ENCODE data around the gene PDGFD.

DNA sequence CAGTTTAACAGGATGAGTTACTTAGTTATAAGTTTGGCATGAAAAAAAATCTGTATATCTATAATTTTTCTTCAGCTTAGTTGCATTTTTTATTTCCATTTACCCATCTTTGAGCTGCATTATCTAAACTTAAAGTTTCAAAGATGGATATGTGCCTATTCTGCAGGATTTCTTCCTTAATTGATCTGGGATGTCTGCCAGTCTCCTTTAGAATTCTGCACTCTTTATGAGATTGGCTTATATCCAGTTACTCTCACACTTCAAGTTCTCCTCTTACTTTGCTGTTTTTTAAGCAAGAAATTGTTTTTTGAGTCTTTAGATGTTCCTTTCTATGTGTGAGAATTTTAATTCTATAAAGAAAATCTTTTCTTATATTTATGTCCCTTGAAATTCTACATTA is 5.1 kb upstream of the PDGFD start:
- TF ChIP-seq, protein P1, sequence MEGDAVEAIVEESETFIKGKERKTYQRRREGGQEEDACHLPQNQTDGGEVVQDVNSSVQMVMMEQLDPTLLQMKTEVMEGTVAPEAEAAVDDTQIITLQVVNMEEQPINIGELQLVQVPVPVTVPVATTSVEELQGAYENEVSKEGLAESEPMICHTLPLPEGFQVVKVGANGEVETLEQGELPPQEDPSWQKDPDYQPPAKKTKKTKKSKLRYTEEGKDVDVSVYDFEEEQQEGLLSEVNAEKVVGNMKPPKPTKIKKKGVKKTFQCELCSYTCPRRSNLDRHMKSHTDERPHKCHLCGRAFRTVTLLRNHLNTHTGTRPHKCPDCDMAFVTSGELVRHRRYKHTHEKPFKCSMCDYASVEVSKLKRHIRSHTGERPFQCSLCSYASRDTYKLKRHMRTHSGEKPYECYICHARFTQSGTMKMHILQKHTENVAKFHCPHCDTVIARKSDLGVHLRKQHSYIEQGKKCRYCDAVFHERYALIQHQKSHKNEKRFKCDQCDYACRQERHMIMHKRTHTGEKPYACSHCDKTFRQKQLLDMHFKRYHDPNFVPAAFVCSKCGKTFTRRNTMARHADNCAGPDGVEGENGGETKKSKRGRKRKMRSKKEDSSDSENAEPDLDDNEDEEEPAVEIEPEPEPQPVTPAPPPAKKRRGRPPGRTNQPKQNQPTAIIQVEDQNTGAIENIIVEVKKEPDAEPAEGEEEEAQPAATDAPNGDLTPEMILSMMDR (IDR thresholded peaks at IDR 0.05; ENCODE audit: borderline replicate concordance, extremely low read depth, low read length, poor library complexity, severe bottlenecking): no peak
- no peak for TF ChIP-seq EZH2 (IDR thresholded peaks at IDR 0.05; ENCODE audit: borderline replicate concordance, low read depth, low read length, severe bottlenecking)
